Activated T-helper 2 cell treated with anti-CD3 and anti-CD28 coated beads, Interferon-gamma antibody, Interleukin-2, Interleukin-4, amounts not matched to agents 10 μg/mL and 5 μg/mL and 100 μg/mL, durations not matched to agents 14 hours and 24 hours and 36 hours (primary cell): ENCODE measurements around the gene CDH20. TPM values are rescaled to one million over a fixed set of nuclear protein-coding genes. Genes with fewer than 3 reads are reported as not detected.

Experiments used
- DNase-seq: peaks from one replicate; pipeline ENCODE4 v3.0.0; 2021; ENCODE audit warnings: low spot score
- H3K27ac Mint-ChIP-seq: one replicate; pipeline ENCODE4 v1.8.0; 2021; ENCODE audit warnings: mixed read lengths
- H3K27me3 Mint-ChIP-seq: one replicate; pipeline ENCODE4 v1.8.0; 2021; ENCODE audit warnings: low read depth, mixed read lengths
- H3K36me3 Mint-ChIP-seq: one replicate; pipeline ENCODE4 v1.8.0; 2021; ENCODE audit warnings: low read depth, mixed read lengths
- H3K4me1 Mint-ChIP-seq: one replicate; pipeline ENCODE4 v1.8.0; 2021; ENCODE audit warnings: low read depth, mixed read lengths
- H3K4me3 Mint-ChIP-seq: one replicate; pipeline ENCODE4 v1.8.0; 2021; ENCODE audit warnings: low read depth, mild to moderate bottlenecking, moderate library complexity, mixed read lengths
- H3K9me3 Mint-ChIP-seq: one replicate; pipeline ENCODE4 v1.8.0; 2021; ENCODE audit warnings: mixed read lengths
- intact Hi-C: fragments of 100-400 bp; cut with micrococcal nuclease; formaldehyde crosslinking; loops from one replicate; pipeline ENCODE4 v1.15.1; 2023
- total RNA-seq: library from RNA; stranded (reverse); gene quantifications from 2 replicates; pipeline ENCODE4 v1.2.3, GENCODE V29; 2022

The CDH20 gene
- total RNA-seq, 1 donor from 2014 or later, result not detected

GRCh38 chr18:61602836-61603235, 269.6 kb downstream of the CDH20 start:
- H3K27me3 Mint-ChIP-seq, result peaks cover 25% of the 10 kb centered on the region
- H3K4me3 Mint-ChIP-seq, result no peak overlapping the region
- no peaks in the 10 kb centered on the region for H3K9me3 Mint-ChIP-seq
- H3K4me1 Mint-ChIP-seq, result no peaks in the 10 kb centered on the region
- no peak for DNase-seq
- no peaks in the 10 kb centered on the region for H3K36me3 Mint-ChIP-seq
- intact Hi-C loops, result no loop called here
- no peak overlapping the region for H3K27ac Mint-ChIP-seq
